ENCODE data around the gene ZNF516.
"Not testable (repeated sequence)": the region's sequence is repeated elsewhere in the genome, so short reads cannot be mapped to it uniquely, and the experiment has no call there.

The ZNF516 gene

GRCh38 chr18:76475450-76476194 lies 19.4 kb downstream of the ZNF516 start:
- DNase-seq (ENCODE audit: low spot score) = no peak
- TF ChIP-seq CTCF (IDR thresholded peaks at IDR 0.05; ENCODE audit: borderline replicate concordance, control extremely low read depth, extremely low read depth, insufficient read depth, missing control alignments) = no peak
- in situ Hi-C loops (cut with MboI; ENCODE audit: low sequenced_read_pairs, unreplicated experiment) = loop anchor here (25.0 kb wide), 1 partner anchor 637 kb away; no protein-coding TSS in a partner anchor

- in situ Hi-C loops (cut with MboI; ENCODE audit: low sequenced_read_pairs, unreplicated experiment) = loop anchor here (25.0 kb wide), 1 partner anchor 637 kb away; no protein-coding TSS in a partner anchor
Observed at GRCh38 chr18:76474824-76475223, 20.2 kb downstream of the ZNF516 start.

DNA sequence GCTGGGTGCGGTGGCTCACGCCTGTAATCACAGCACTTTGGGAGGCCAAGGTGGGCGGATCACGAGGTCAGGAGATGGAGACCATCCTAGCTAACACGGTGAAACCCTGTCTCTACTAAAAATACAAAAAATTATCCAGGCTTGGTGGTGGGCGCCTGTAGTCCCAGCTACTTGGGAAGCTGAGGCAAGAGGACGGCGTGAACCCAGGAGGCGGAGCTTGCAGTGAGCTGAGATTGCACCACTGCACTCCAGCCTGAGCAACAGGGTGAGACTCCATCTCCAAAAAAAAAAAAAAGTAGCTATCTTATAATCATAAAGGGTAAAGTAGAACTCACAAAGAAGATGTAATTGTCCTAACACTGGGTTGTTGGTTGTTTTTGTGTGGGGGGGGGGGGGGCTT lies 21.5 kb downstream of the ZNF516 start:
- DNase-seq (ENCODE audit: low spot score); in situ Hi-C loops (cut with MboI; ENCODE audit: low sequenced_read_pairs, unreplicated experiment): not testable (repeated sequence)

More at GRCh38 chr18:76474824-76475223, 20.2 kb downstream of the ZNF516 start:
- no peak for TF ChIP-seq CTCF (IDR thresholded peaks at IDR 0.05; ENCODE audit: borderline replicate concordance, control extremely low read depth, extremely low read depth, insufficient read depth, missing control alignments)
- DNase-seq (ENCODE audit: low spot score) = no peak

DNA sequence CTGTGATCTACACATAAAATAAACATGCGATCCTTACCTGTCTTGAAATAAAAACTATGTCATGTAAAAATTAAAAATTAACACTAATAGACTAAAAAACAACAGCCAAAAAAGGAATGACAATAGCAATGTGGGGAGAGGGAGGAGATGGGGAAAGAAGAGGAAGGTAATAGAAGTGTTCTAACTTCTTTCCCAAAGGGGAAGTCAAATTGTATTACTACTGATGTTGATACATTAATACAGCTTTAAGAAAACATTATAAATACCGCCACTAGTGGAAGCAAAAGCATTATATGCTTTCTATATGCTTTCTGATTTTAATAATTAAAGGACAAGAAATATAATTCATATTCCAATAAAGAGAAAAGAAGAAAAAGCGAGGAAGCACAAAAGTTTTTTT lies 22.2 kb downstream of the ZNF516 start:
- no peak for DNase-seq (ENCODE audit: low spot score)
- no peak for TF ChIP-seq CTCF (IDR thresholded peaks at IDR 0.05; ENCODE audit: borderline replicate concordance, control extremely low read depth, extremely low read depth, insufficient read depth, missing control alignments)
- in situ Hi-C loops (cut with MboI; ENCODE audit: low sequenced_read_pairs, unreplicated experiment) = no loop called here

- TF ChIP-seq CTCF (IDR thresholded peaks at IDR 0.05; ENCODE audit: borderline replicate concordance, control extremely low read depth, extremely low read depth, insufficient read depth, missing control alignments) = no peak
- DNase-seq (ENCODE audit: low spot score) = no peak
- in situ Hi-C loops (cut with MboI; ENCODE audit: low sequenced_read_pairs, unreplicated experiment) = no loop called here
Observed at GRCh38 chr18:76471593-76471992, 23.4 kb downstream of the ZNF516 start.

DNA sequence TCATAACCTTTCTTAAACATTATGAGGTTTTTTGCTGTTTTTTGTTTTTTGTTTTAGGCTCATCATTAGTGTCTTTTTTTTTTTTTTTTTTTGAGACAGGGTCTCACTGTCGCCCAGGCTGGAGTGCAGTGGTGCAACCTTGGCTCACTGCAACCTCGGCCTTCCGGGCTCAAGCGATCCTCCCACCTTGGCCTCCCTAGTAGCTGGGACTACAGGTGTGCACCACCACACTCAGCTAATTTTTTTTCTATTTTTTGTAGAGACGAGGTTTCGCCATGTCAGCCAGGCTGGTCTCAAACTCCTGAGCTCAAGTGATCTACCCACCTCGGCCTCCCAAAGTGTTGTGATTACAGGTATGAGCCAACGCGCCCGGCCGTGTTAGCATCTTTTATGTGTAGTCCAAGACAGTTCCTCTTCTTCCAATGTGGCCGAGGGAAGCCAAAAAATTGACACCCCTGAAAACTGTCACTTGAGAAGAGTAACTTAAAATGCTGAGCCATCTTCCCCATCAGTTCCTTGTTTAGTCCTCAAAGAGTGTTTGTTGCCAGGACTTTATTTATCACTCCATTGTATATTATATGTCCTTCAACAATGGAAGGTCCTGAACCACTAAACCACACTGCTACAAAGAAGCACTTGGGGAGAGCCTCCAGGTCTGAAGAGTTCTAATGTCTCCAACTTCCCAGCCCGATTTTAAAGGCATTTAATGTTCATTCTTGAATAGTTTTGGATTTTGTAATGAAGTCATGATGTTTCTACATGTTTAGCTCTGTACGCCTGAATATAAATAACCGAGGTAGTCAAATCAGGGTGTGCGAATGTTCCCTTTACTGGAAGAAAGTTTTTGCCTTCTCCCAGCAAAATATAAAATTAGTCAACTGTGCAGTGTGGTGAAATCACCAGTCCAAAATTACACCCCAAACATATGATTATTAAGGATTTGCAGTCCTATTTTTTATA lies 26.4 kb downstream of the ZNF516 start:
- no peak for TF ChIP-seq CTCF (IDR thresholded peaks at IDR 0.05; ENCODE audit: borderline replicate concordance, control extremely low read depth, extremely low read depth, insufficient read depth, missing control alignments)
- in situ Hi-C loops (cut with MboI; ENCODE audit: low sequenced_read_pairs, unreplicated experiment) = no loop called here
- no peak for DNase-seq (ENCODE audit: low spot score)
